DMS114 treated with DMSO at 0.1 percent for 48 hours (cell line): ENCODE data around the gene FPR2.
"Not testable (repeated sequence)": the region's sequence is repeated elsewhere in the genome, so short reads cannot be mapped to it uniquely, and the experiment has no call there.

Source experiments
- DNase-seq: peaks from one replicate; lab custom pipeline; 2025; ENCODE audit not compliant: unreplicated experiment; lab: John Stamatoyannopoulos, UW

The FPR2 gene

DNA sequence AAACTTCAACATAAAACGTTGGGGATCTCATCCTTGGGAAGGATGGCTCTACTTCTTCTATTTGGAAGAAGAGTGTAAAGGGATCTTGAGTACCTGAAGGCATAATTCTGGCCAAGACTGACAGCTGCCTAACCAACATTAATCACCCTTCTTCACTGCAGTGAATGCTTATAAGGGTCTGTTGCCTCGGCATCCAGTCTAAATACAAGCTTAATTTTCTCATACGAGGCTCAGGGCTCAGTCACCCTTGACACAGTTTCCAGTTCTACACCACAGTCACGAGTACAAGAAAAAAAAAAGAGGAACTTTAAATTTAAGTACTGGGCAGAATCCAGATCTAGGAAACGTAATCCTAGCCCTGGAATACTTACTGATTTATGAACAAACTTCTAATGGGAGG, 43.0 kb downstream of the FPR2 start:
- DNase-seq: no peak

DNA sequence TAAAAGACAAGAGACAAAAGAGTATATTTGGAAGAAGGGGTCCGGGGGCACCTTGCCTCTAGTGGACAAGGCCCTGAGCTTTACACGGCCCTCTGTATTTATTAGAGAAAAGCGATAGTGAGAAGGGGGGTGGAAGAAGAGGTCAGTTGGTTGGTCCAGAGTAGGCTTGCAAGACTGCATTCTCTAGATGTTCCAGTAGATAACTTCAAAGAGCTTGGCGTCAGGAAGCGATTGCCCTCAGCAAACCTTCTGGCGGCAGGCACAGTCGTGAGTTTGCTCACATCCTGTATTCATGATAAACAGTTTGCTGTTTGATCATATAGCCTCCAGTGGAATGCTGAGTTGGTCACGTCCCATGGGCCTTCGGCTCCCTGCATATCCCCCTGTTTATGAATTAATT, 43.8 kb downstream of the FPR2 start:
- not testable (repeated sequence) for DNase-seq

DNA sequence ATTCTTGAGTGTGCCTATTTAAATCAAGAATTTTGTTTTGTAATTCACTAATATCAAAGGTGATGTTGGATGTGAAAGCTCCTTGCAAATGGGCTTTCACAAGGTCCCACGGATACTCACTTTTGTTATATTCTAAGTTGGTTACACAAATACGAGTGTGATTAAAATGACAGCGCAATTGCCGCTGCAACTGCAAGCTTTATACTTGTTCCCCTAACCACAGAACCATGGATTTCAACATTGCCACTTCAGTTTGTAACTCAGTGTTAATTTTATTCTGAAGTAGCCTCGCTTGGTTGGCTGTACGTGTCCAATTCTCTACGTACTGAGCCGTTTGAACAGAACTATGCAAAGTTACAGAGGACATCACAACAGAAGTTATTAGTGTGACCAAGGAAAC, 44.4 kb downstream of the FPR2 start:
- DNase-seq: not testable (repeated sequence)

- DNase-seq: not testable (repeated sequence)
These were observed 45.6 kb downstream of the FPR2 start for GRCh38 chr19:51806571-51806970.

GRCh38 chr19:51807111-51807701, 46.2 kb downstream of the FPR2 start:
- DNase-seq: no peak

DNA sequence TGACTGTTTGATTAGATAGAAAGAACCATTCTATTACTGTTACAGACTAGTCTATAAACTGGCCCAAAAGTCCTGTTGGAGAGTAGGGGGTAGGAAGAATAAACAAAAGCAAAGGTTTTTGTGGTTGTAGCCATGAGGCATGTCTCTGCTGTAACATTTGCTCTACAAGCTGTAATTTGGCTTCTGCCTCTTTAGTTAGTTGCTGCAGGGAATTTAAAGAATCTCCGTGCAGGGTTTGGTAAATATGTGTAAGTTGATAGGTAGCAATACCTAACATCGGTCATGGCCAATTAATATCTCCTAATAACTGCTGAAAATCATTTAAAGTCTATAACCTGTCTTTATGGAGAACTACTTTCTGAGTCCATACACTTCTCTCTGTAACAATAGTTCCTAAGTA, 46.9 kb downstream of the FPR2 start:
- DNase-seq: no peak

DNA sequence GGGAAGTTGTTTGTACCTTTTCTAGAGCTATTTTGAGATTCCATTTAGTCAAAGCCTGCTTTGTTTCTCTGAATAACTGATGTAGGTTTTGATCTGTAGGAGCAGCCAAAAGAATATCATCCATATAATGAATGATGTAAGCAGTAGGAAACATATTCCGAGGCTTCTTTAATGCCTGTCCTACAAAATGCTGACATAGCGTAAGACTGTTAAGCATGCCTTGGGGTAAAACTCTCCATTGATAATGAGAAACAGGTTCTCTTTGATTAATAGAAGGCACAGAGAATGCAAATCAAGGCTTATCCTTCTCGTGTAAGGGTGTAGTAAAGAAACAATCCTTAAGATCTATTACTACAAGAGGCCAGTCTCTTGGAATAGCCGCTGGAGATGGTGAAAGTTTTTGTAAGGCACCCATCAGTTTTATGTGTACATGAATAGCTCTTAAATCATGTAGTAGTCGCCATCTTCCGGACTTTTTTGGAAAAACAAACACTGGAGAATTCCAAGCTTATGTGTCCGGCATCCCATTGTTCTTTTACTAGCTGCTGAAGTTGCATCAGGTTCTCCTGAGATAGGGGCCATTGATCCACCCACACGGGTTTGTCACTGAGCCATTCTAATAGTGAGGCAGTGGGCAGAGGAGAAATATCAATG, 47.5 kb downstream of the FPR2 start:
- DNase-seq: peak; percentile 5

GRCh38 chr19:51809787-51810186, 48.8 kb downstream of the FPR2 start:
- no peak for DNase-seq

DNA sequence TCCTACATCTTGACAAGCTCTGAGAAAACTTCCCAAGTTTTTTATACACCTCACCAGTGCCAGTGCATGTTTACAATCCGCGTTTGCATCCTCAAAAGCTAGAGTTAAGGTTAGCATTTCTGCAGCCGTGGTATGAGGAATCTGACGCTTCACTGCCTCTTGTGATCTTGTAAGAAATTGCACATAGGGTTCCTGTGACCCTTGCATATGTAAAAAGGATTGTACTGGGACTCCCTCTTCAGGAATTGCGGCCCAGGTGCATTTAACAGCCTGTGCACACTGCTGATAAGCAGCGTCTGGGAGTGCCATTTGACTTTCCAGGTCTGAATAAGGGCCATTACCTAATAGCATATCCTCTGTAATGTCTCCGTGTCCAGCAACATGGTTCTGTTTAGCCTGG, 49.2 kb downstream of the FPR2 start:
- no peak for DNase-seq

DNA sequence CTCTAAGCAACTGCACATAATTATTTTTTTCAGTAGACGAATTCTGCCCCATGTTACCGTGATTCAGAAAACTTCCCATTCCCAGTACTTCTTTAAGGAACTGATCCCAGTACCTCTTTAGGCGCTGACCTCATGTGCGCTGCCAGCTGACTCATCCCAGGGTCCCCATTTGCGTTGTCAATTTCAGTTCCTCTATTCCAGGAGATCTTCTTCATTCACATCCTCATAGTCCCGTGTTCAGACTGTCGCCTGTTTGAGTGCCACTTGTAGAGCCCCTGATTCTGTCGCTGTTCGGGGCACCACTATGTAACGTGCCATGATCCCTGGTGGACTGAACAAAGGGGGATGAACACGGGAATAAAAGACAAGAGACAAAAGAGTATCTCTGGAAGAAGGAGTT, 50.4 kb downstream of the FPR2 start:
- DNase-seq: no peak

- no peak for DNase-seq
These were observed 54.1 kb downstream of the FPR2 start for GRCh38 chr19:51815043-51815442.

- no peak for DNase-seq
These were observed 55.7 kb downstream of the FPR2 start for GRCh38 chr19:51816711-51817110.

- no peak for DNase-seq
These were observed 59.0 kb downstream of the FPR2 start for GRCh38 chr19:51820011-51820410.
